Cerebellar cortex (tissue), 1 donor: ENCODE measurements around the gene C1orf21.

Source experiments
- DNase-seq: peaks from one replicate; pipeline ENCODE4 v3.0.0-alpha.2; 2015; ENCODE audit warnings: low spot score

C1orf21 gene

DNA sequence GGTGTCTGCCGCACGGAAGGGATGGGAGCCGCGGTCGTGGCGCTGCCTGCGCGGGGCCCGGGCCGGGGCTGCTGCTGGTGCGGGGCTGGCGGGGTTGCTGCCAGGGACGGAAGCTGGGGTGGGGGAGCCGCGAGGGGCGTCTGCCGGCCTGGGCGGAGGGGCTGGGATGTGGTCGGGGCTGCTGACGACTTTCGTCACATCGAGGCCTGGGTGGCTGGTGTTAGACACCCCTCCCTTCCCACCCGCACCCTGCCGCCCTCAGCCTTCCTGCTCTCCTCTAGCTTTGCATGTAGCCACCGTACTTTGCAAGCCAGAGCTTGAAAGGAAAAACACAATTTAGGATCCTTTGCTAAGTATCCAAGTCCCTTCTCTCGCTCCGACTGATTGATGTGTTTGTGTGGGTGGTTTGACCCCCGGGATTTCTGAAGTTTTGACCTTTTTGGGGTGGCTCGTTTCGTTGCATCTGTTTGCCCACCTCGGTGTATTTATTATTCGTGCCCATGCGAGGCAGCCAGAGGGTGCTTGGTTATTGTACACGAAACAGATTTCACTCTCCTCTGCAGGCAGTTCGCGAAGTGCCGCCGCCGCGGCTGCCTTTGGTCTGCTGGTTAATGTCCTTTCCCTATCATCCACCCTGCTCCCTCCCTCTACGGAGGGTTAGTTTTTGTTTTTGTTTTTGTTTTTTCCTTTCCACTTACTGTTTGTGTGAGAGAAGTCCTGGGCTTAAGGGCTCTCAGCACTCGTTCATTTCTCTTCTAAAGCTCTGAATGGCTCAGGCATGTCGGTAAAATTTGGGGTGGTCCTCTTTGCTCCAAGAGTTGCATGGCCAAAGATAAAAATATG lies 868 bp downstream of the C1orf21 start:
- peak; percentile 76 for DNase-seq

DNA sequence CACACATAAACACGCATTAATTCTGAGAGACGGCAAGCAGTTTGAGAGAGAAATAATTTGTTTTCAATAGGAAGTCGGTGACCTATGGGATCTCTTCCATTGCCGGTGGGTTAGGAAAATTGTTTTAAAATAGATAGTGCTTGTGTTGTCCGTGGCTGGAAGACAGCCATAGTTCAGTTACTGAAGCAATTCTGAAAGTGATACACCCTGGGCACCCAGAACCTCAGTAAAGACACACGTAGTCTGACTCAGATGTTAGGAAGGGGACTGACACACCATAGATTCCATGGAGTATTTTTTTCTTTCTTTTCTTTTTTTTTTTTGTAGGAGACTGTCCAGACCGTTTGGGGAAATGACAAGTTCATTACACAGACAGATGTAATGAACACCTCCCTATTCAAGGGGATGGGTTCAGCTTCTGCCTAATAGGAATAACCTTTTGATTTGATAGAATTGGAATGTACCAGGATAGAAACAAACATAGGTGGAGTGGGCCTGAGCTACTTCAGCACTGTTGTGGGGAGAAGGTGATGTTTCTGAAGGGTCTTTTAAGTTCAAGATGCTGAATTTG lies 1.6 kb downstream of the C1orf21 start:
- DNase-seq: peak; percentile 59

DNA sequence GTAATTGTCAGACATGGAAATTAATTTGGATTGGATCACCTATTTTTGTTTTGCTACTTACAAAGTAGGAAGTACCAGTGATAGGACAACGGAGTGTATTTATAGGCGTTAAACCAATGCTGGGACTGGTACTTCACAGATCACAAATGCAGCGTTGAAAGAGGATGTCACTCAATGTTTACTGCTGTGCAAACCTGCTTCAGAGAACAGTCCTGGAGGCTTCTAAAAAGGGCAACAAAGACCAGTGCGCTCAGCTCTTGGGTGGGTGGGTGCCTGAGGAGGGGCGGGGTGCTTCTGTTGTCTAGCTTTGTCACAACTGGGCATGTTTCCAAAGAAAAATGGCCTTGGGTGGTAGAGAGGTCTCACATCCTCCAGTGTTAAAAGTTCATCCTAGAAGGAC lies 2.1 kb downstream of the C1orf21 start:
- no peak for DNase-seq

DNA sequence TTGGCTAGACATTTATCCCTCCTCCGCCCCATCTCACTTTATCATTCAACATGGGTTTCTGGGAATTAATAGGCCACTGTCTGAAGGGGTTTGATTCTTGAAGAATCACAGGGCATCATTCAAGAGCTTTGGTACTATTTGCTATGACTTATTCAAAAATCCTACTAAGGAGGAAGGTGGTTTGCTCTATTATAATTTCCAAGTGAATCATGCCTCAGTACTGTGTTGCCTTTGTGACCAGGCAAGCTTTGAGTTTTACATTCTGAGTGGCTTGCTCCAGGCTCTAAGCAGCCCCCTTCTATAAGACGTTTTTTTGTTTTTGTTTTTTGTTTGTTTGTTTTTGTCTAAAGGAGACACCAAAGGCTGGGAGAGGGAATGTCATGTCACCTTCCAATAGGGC lies 2.6 kb downstream of the C1orf21 start:
- no peak for DNase-seq

DNA sequence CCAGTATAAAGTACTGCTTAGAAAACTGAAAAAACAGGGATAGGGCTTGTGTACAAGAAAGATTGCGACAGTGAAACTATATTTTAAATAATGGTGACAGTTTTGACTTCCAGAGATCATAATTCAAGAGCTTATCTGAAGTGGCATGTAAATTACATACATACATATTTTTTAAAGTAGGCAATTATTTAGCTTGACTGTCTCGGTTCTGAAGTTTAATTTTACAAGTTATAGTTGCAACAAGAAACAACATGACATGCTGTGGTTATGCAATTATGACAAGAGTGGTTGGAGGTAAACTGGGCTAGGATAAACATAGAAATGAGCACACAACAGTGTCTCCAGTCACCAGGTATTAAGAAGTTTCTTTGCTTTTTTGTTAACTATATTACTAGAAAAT lies 4.1 kb downstream of the C1orf21 start:
- DNase-seq: no peak

DNA sequence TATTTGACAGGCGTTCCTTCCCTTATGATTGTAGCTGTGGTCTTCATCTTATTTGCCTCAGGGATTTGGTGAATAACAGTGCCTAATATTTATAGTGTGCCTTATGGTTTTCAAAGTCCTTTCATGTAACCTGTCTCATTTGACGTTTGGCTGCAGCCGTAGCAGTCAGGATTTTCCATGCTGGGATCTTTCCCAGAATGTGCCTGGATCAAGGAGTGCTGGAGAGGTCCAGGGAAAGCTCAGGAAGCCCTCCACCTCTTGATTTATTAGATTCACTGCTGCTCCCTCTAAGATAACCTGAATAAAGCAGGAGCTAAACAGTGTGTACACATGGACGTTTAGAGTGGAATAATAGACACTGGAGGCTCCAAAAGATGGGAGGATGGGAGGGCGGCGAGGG lies 5.2 kb downstream of the C1orf21 start:
- no peak for DNase-seq

DNA sequence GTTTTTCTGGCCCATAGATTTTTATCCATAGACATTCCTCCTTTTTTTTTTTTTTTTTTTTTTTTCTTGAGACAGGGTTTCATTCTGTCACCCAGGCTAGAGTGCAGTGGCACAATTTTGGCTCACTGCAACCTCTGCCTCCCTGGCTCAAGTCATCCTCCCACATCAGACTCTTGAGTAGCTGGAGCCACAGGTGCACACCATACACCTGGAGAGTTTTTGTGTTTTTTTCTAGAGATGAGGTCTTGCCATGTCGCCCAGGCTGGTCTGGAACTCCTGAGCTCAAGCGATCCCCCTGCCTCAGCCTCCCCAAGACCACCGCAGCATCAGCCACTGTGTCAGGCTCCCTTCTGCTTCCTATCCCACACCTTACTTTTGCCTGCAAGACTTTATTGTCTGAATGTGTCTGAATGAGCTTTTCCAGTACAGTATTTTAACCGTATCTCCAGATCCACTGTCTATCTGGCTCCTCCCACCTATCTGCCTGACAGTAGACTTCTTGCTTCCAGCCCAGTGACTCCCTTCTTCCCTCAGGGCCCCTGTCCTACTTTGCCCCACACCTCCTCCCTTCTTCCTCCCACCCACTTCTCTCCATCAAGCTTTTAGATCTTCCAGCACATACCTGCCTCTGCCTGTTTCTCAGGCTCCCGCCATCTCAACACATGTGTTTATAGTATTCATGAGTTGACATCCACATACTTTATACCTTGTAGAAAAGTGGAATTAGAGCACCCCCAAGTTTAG lies 6.1 kb downstream of the C1orf21 start:
- DNase-seq: no peak

DNA sequence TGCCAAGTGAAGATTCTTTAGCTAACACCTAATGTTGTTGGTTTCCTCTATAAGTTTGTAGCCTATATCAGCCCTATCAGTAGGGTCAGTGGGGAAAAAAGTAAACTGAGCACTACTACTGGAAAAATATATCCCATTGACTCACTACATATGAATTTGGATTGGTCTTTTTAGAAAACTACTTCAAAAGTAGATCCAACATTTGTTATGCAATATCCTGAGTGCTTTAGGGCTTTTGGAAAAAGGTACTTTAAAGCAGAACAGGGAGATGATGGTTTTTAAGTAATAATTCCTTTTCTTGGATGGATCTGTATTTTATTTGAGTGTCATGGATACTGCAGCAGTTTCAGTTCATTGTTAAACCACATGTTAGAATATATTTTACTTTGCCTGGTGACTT lies 7.1 kb downstream of the C1orf21 start:
- no peak for DNase-seq

DNA sequence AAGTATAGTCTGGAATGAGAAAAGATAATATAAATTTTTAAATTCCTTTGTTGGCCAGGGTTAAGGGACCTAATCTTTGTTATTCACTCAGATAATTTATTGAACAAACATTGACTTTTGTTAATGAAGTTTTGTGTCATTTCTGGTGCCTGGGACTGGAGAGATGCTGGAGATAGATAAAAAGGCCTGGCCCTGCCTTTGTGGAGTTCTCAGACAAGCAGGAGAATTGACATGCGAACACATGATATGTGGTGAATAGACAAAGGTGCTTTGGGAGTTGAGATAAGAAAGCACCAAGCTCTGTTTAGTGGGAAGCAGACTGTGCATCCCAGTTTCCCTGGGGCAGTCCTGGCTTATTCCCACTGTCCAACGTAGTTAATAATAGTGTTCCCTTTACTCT lies 8.5 kb downstream of the C1orf21 start:
- no peak for DNase-seq

DNA sequence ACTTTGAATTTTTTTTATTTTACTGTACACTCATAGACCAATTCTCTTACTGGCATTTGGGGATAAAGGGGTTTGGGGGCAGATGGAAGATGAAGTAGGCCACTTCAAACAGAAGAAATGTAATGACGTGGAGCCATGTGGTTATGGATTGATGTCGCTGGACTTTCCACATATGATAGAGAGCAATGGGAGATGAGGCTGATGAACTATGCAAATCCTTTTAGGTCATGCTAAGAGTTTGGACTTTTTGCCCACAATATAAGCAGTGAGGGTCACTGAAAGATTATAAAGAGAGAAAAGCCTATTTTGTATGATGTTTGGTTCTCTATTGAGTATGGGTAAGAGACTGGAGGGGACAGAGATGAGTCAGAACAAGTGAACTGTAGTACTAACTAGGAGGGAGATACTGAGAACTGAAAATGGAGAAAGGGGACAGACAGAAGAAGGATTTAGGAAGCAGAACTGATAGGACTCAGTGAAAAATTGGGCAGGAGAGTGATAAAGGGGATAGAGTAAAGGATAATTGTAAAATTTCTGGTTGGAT lies 9.2 kb downstream of the C1orf21 start:
- no peak for DNase-seq

DNA sequence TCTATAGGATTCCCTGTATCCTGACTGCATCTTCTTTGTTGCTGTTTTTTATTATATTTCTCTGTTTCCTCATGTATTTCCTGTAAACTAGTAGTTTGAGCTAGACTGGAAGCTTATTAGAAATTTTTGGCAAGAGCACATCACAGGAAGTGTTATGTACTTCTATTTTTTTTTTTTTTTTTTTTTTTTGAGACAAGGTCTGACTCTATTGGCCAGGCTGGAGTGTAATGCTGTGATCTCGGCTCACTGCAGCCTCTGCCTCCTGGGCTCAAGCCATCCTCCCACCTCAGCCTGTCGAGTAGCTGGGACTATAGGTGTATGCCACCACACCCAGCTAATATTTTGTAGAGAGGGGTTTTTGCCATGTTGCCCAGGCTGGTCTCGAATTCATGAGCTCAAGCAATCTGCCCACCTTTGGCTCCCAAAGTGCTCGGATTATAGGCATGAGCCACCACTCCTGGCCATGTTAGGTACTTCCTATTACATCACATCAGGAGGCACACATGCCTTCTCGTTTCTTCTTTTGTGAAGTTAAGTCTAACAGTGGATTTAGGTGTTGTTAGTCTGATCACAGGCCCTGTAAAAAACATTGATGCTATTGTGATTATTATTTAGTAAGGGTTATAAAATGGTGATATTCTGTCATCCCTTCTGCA lies 12.5 kb downstream of the C1orf21 start:
- DNase-seq: peak; percentile 48

DNA sequence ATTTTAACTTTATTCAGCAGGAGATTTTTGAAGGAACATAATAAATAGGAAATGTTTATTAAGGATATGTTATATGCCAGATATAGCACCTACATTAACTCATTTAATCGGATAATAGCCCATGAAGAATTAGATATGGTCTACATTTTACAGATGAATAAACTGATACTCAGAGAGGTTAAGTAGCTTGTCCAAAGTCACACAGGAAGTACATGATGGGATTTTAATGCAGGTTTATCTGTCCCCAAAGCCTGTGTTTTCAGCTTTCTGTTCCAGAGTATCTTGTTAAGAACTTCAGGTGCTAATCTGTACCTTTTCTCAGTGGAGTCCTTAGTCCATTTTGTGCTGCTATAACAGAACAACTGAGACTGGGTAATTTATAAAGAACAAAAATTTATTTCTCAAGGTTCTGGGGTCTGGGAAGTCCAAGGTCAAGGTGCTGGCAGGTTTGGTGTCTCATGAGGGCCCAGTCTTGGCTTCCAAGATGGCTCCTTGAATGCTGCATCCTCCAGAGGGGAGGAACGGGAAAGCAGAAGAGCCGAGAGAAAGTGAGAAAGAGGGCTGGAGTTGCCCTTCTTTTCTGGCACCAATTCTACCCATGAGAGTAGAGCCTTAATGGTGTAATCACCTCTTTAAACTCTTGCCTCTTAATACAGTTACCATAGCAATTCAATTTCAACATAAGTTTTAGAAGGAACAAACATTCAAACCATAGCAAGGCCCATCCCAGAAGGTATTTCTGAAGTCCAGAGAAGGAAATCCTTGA lies 17.3 kb downstream of the C1orf21 start:
- DNase-seq: no peak

DNA sequence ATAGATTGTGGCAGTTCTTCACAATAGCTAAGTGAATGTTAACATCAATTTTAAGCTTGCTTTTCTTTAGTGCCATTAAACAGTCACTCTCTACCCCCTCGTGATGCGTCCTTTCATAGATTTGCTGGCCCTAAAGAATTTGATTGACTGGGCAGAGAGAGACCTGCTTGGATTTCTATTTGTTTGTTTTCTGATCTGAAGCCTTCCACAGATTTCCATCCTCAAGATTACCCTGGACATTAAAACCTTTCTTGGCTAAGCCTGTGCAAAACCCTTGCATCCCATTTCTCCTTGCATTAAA lies 17.8 kb downstream of the C1orf21 start:
- no peak for DNase-seq

DNA sequence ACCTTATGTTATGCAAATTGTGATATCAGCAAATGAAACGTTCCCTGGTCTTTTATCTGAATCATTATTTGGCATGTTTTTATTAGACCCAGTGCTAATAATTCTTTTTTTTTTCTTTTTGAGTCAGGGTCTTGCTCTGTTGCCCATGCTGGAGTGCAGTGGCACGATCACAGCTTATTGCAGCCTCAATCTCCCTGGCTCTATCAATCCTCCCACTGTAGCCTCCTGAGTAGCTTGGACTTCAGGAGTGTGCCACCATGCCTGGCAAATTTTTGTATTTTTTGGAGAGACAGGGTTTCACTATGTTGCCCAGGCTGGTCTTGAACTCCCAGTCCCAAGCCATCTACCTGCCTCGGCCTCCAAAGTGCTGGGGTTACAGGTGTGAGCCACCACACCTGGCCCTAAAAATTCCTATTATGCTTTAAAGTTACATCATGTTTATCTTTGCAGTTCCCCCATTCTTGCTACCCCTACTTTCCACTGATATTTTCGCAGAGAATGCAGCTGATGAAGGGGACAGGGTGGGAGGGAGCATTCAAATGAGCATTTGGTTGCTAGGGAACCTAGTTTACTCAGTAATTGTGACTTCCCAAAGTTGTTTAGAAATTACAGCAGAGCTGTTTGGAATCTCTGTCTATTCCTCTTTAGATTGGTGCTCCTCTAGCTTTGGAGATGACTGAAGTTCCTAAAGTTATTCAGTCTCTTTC lies 18.4 kb downstream of the C1orf21 start:
- DNase-seq: no peak

DNA sequence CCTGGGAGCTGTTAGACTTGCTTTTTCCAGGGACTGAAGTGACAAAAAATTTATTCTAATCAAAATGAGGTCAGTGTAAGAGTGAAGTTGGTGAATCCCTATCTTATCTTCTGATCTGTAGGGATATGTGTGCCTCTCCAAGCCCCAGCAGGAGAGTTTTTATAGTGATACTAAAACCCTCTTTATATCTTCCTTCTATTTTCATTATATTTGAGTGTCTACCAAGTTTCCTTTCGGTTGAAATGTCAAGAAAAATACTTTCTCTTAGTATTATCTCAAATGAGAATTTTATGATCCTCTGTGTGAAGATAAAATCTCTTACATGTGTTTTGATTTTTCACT lies 18.9 kb downstream of the C1orf21 start:
- DNase-seq: no peak

DNA sequence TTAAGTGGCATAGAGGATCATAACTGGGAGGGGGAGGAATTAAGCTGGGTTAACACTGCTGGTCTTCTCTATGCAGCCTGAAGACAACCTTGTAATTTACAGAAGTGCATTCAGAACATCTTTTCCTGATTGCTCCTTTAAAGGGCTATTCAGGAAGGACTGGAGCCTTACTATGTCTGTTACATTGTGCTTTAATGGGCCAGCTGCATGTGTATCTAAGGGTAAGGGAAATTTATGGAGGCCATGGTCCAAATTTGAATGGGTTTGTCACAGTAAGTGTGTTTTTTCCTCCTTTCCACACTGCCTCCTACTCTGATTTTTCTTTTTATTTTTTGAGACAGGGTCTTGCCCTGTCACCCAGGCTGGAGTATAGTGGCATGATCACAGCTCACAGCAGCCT lies 19.6 kb downstream of the C1orf21 start:
- no peak for DNase-seq

DNA sequence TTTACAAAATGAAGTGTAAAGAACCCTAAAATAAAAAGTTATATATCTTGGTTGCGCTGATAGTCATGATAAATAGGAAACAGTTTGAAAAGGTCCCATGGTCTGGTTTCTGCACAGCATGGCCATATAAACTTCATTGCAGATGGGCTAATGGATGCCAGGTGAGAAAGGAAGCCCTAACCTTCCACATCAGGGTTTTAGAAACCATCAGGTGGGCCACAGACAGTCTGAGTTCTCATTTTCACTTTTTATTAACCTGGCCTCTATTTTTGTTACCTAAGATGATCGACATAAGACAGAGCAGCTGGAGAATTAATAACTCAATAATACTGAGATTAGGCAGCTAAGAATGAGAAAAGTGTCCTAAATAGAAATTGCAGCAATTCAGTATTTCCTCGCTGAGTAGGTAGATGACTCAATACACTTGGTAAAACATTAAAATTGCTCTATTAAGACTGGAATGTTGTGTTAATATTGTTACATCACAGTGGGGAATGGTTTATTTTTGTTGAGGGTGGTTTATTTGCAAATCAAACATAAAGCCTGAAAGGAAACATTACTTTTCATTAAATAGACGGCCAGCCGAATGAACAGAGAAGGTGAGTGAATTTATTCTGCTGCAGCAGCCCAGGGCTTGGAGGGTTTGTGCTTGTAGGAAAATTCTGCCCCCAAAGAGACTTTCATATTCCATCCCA lies 21.1 kb downstream of the C1orf21 start:
- DNase-seq: no peak

DNA sequence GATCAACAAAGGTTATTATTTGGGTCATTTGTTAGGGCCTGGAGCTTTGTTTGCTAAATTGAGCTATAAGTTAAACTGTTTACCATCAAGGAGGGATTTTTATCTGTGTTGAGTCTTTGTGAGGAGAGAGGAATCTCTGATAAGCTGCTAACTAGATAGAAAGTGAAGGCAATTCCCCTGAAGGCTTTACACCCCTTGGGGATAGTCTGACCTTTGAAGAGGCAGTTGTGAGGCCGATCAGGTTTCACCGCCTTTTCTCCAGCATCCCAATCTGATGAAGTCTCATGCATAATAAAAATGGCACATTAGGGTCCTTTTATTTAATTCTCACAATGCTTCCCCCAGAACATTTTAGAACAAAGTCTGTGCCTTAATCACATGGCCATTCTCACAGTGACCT lies 21.8 kb downstream of the C1orf21 start:
- DNase-seq: no peak

DNA sequence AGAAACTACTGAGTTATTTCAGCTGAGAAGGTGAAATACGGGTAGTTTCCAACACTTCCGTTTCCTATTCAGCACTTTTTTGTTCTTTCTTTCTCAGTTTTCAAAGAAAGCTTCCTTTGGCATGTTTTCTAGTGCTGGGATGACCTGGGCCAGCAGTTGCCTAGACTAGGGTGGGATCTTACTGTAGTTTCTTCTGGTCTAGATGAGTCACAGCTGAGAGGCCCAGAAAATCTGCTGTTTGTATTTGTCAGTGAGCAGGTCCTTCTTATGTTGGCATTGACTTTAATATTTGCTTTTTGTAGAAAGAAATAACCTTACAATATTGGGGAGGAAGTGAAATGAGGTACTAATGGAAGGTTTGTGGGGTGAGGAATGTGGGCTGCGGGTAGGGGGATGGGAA lies 22.2 kb downstream of the C1orf21 start:
- DNase-seq: no peak

DNA sequence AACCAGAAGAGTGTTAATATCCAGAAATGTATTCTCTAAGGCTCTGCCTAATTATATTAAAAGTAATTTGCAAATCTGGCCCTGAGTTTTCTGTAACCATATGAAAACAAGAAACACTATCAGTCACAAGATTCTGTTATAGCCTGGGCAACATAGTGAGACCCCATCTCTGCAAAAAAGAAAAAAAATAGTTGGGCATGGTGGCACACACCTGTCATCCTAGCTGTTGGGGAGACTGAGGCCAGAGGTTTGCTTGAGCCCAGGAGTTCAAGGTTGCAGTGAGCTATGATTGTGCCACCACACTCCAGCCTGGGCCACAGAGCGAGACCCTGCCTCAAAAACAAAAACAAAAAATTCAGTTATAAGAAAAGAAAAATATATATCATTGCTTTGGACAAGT lies 25.6 kb downstream of the C1orf21 start:
- DNase-seq: no peak

DNA sequence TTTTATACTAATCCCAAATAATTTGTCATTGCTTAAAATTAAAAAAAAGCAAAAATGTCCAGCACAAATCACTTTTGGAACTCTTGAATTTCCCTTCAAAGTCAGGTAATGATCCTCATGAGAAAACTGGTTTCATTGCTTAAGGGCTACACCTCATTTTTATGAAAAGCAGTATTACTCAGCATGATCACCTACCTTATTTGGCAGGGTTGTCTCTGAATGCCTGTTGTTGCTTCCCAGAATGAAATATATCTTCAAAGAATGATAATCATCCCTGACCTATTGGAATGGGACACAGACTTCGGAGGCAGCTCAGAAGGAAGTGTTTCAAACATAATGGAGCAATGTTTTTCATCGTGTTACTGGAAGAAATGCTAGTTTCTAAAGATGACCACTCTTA lies 29.7 kb downstream of the C1orf21 start:
- DNase-seq: no peak
